Renal cortex interstitium (tissue), 15 donors: ENCODE data around the gene STN1. TPM values are rescaled to one million over a fixed set of nuclear protein-coding genes. Genes with fewer than 3 reads are reported as not detected.

ENCODE experiments used
- DNase-seq, 11 donors: peaks; one replicate each; pipeline ENCODE4 v3.0.0-alpha.2; 2013; ENCODE audit warnings: low read depth in 9 of 11, low spot score in 4 of 11; ENCODE audit errors: extremely low read depth in 1 of 11
- long read RNA-seq, 16 experiments: transcript quantifications; one replicate each; lab custom pipeline, GENCODE V29; 2026
- polyA plus RNA-seq, 3 donors: library from polyadenylated mRNA; unstranded; fragments of 120-200 nt; gene quantifications; one replicate each; pipeline ENCODE4 v1.2.1, GENCODE V29; 2013; ENCODE audit not compliant: insufficient read length in 3 of 3

STN1 gene
- polyA plus RNA-seq: 10 to 100 TPM; 21.6 to 25.3 (median 24.3) TPM
- long read RNA-seq, donor 1, partial matches to known transcripts: 0 of 3 reads
- long read RNA-seq, donor 1, other reads (novel, unspliced or antisense): 0 of 3 reads
- long read RNA-seq, donor 2, partial matches to known transcripts: 0 of 7 reads
- long read RNA-seq, donor 2, other reads (novel, unspliced or antisense): 0 of 7 reads
- long read RNA-seq, donor 3, partial matches to known transcripts: 0 of 4 reads
- long read RNA-seq, donor 3, other reads (novel, unspliced or antisense): 0 of 4 reads
- long read RNA-seq, donor 4, partial matches to known transcripts: 0 of 4 reads
- long read RNA-seq, donor 4, other reads (novel, unspliced or antisense): 0 of 4 reads
- long read RNA-seq, donor 5: 0 reads
- long read RNA-seq, donor 6, partial matches to known transcripts: 0 of 3 reads
- long read RNA-seq, donor 6, other reads (novel, unspliced or antisense): 0 of 3 reads
- long read RNA-seq, donor 7, partial matches to known transcripts: 0 of 5 reads
- long read RNA-seq, donor 7, other reads (novel, unspliced or antisense): 0 of 5 reads
- long read RNA-seq, donor 8, transcript STN1-201 (10 exons, 1,417 nt): major isoform, 8 of 11 reads
- long read RNA-seq, donor 8, partial matches to known transcripts: 0 of 11 reads
- long read RNA-seq, donor 8, other reads (novel, unspliced or antisense): 0 of 11 reads
- long read RNA-seq, donor 9, partial matches to known transcripts: 0 of 5 reads
- long read RNA-seq, donor 9, other reads (novel, unspliced or antisense): 0 of 5 reads
- long read RNA-seq, donor 10, transcript STN1-201 (10 exons, 1,417 nt): major isoform, 7 of 11 reads
- long read RNA-seq, donor 10, partial matches to known transcripts: 0 of 11 reads
- long read RNA-seq, donor 10, other reads (novel, unspliced or antisense): 0 of 11 reads
- long read RNA-seq, donor 11, partial matches to known transcripts: 0 of 4 reads
- long read RNA-seq, donor 11, other reads (novel, unspliced or antisense): 0 of 4 reads
- long read RNA-seq, donor 12, partial matches to known transcripts: 0 of 3 reads
- long read RNA-seq, donor 12, other reads (novel, unspliced or antisense): 0 of 3 reads
- long read RNA-seq, donor 13: 0 reads
- long read RNA-seq, donor 14, partial matches to known transcripts: 0 of 2 reads
- long read RNA-seq, donor 14, other reads (novel, unspliced or antisense): 0 of 2 reads
- long read RNA-seq, donor 15, partial matches to known transcripts: 0 of 3 reads
- long read RNA-seq, donor 15, other reads (novel, unspliced or antisense): 0 of 3 reads
- long read RNA-seq, donor 16, transcript STN1-201 (10 exons, 1,417 nt): major isoform, 14 of 19 reads
- long read RNA-seq, donor 16, transcript STN1-202 (9 exons, 1,311 nt): minor isoform, 5 of 19 reads
- long read RNA-seq, donor 16, partial matches to known transcripts: 0 of 19 reads
- long read RNA-seq, donor 16, other reads (novel, unspliced or antisense): 0 of 19 reads

- DNase-seq: peak; percentile 82 to 95 (median 92)
Observed at GRCh38 chr10:103918053-103918846, at the start of gene STN1. STN1 (minus strand) TSS chr10:103918184; CDS start chr10:103917594, 590 bp downstream.

GRCh38 chr10:103967448-103968071 lies 49.6 kb upstream of the STN1 start:
- peak in 10 of 11 donors; percentile 10 to 53 (median 30) for DNase-seq

DNA sequence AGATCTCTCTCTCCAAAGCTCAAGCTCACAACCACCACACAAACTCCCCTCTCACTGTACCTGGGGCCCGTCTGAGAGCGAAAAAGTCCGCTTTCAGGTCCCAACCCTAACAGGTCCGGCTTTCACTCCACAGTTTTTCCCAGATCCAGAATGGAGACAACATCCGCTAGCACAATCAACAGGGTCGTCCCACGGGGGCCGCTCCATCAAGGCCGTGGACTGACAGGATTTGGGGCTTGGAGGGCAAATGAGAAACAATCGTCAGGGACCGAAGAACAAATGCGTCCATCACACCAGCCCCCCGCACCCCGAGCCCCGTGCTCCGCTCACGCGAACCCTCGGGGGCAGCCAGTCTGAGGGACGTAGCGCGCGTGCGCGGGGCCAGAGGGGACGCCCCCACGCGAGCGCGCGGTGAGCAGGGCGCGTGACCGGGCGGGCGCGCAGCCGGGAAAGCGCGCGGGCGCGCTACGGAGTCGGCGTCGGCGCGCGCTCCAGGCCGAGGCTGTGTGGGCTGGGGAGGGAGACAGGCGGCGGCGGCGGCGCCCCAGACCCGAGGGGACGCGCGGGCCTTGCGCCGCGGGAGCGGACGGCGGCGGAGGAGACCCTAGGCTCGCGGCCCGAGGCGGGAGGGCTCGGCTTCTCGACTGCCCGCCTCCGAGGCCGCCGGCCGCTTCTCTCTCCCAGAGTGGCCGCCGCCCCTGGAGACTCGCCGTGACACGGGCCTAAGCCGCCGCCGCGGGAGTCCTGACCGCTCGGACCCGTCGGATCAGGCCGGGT lies 48.9 kb upstream of the STN1 start, which contains the start of gene SLK:
TSS of gene SLK (plus strand) at position 470 of the 777 bp plus-strand sequence. CDS start 606 bp downstream, outside the sequence.
- peak; percentile 57 to 85 (median 79) for DNase-seq

- no peak for DNase-seq
Observed at GRCh38 chr10:103960103-103960502, 42.1 kb upstream of the STN1 start.

GRCh38 chr10:103958996-103959395 lies 41.0 kb upstream of the STN1 start:
- DNase-seq: no peak

- DNase-seq: no peak
Observed at GRCh38 chr10:103954543-103954942, 36.6 kb upstream of the STN1 start.

- no peak for DNase-seq
Observed at GRCh38 chr10:103951942-103952341, 34.0 kb upstream of the STN1 start.

GRCh38 chr10:103951183-103951582 lies 33.2 kb upstream of the STN1 start:
- no peak for DNase-seq

DNA sequence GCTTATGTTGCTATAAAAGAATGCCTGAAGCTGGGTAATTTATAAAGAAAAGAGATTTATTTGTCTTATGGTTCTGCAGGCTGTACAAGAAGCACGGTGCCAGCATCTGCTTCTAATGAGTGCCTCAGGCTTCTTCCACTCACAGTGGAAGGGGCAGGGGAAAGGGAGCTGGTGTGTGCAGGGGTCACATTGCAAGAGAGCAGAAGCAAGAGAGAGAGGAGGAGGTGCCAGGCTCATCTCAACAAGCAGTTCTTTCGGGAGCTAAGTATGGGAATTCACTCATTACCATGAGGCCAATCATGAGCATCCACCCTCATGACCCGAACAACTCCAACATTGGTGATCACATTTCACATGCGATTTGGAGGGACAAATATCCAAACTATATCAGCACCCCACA lies 31.7 kb upstream of the STN1 start:
- DNase-seq: no peak

GRCh38 chr10:103947799-103948516 lies 30.0 kb upstream of the STN1 start:
- no peak for DNase-seq

GRCh38 chr10:103942866-103943265 lies 24.9 kb upstream of the STN1 start:
- no peak for DNase-seq

DNA sequence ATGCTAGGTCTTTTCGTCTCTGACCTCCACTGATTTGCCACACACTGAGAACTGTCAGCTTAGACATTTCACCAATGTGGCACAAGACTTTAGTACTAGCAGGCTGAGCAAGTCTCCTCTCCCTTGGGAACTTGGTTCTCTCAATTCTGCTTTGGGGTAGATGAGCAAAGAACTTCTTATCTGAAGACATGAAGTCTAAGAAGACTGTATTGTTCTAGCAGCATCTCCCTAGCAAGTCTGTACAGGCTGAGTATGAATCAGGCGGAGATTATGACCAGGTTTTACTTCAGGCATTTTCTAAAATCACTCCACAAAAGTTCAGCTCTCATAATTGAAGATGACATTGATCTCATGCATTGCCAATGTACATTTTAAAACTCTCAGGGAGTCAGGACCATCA lies 23.8 kb upstream of the STN1 start:
- no peak for DNase-seq

DNA sequence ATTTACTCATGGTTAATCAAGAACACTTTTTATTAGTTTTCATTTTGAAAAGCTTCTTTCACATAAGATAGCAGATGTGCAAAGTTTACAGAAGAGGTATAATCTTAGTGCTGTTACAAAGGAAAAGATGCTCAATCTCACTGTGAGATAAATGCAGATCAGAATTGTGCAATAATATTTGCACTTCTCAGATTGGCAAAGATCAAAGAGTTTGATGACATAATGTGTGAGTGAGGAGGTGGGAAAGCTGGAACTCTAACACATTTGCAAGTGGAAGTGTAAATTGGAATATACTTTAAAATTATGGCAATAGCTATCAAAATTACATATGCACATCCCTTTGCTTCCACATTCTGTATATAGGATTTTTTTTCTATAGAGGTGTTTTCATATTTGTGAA lies 21.5 kb upstream of the STN1 start:
- no peak for DNase-seq

- no peak for DNase-seq
Observed at GRCh38 chr10:103936022-103936421, 18.0 kb upstream of the STN1 start.

DNA sequence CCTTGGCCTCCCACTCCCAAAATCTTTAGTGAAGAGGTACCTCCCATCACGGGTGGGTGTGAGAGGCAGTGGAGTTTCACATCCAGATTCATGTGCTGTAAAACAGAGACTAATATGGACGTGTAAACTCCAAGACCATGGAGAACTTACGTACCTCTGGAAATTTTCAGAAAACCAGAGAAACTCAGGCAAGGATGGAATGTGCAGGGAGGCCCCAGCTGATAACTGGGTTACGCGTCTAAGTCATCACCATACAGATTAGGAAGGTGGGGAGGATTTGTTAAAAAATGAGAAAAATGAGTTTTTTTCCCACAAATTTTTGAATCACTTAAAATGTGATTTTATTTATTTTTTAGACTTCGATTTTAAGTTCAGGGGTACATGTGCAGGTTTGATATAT lies 16.3 kb upstream of the STN1 start:
- no peak for DNase-seq

- DNase-seq: no peak
Observed at GRCh38 chr10:103933557-103934121, 15.7 kb upstream of the STN1 start.
